Fibroblast of skin of abdomen (primary cell): ENCODE measurements around the gene SRC.

Source experiments
- DNase-seq: peaks from one replicate; pipeline ENCODE4 v3.0.0-alpha.2; 2013

The SRC gene

DNA sequence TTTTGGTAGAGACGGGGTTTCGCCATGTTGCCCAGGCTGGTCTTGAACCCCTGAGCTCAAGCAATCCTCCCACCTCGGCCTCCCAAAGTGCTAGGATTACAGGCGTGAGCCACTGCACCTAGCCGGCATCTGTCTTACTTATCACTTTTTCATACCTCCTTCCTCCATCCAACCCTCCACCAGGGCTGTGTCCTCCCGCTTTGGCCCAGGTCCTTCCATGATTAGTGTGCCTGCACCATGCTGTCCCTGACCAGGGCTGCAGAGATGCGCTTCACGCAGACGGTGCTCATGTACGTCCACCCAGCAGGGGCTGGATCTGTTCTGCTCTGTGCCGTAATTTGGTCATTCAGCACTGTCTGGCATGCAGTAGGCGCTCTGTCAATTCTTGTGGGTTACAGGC lies 85.8 kb downstream of the SRC start:
- DNase-seq, result no peak

DNA sequence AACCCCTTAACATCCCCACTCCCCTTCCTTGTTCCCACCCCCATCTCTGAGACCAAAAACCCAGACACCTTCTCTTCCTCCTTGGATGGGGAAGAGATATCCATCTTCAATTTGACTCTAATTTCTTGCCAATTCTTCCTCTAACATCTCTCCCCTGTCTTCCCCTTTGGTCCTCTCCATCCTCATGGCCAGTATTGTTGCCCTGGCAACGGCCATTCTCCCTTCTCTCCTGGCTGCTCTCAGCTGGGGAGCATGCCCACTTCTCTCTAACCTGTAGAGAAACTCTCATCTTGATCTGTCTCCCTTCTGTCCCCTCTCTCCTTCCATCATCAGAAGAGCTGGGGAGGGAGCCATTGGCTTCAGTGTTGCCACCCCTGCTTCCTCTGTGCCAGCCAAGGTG lies 86.7 kb downstream of the SRC start:
- DNase-seq, result no peak

DNA sequence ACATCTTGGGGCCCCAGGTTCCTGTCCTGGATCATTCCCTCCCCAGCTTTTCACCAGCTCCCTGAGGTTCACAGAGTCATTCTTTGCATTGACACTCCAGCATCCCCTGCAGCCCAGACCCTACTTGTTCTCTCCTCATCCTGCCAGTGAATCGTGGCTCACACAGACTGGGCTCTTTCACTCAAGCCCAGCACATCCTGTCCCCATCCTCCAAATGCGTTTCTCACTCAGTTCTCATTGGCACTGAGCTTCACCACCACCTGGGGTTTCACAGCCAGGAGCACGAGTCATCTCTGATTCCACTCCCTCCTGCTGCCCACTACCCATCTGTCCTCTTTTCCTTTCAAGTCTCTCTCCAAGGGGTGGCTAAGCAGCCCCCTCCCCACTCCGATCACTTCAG lies 89.7 kb downstream of the SRC start:
- no peak for DNase-seq

DNA sequence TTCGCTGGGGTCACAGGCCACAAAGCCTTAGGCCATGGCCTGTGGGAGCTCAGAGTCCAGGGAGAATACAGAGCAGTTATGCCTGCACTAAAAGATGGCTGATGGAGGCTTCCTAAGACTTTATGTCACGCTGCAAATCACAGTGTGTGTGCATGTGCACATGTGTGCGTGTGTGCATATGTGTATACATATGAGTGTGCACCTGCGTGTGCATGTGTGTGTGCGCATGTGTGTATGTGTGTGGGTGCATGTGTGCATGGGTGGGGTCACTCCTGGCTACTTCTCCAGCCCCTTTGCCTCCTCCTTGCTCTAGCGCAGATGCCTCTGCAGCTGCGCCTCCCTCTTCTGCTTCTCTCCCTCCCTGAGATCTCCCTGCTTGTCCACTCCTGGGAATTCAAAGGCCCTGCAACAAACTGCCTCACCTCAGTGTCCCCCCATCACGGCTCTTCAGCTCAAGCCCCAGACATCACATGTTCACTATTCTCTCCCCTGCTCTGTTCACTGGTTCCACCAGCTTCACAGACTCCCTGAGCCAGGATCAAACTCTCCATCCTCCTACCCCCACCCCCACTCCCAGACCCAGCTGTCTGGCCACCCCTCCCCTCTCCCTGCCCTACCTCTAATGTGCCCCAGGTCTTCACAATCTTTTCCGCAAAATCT lies 90.7 kb downstream of the SRC start:
- DNase-seq, result no peak

DNA sequence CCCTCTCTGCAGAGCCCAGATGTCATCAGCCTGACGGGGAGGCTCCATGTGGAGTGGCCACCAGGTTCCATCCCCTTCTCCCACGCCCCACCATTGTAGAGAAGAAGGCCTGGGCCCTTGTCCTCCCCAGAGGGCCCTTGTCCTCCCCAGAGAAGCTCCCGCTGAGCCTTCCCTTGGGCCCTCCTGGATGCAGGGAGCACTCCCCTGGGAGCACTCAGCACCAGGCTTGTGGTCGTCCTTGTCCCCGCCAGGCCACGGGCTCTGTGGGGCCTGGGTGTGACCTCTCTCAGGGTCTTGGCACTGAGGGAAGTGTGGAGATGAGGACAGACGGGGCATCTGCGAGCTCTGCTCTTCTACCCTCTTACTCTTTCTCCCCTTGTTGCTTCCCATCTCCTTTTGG lies 91.7 kb downstream of the SRC start:
- no peak for DNase-seq

DNA sequence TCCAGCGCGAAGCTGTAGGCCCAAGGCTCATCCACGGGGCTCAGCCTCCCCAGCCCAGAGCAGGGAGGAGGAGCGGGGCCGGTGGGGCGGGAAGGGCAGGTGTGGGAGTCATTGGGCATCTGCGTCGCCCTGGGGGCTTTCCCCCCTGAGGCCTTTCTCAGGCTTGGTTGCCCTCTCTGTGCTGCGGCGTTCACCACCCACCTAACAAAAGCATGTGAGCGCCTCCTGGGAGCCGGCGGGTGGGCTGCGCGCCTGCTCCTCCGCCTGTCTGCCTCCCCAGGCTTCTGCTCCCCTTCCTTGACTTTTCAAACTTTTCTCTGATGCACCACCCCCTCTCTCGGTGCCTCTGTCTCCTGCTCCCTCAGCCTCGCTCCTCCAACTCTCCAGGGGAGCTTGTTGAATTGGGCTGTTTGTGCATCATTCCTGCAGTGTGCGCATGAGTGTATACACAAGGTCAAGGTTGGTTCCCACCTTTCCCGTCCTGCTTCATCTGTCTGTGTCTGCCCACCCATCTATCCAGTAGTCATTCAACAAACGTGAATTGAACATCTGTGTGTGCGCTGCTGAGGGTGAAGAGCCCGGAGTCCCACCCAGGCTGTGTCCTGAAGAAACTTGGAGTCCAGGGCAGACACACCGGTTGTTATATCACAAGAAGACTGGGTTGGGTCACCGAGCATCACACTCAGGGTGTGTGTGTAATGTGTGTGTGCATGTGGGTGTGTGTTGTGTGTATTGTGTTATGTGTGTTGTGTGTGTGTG lies 92.7 kb downstream of the SRC start:
- DNase-seq, result no peak

DNA sequence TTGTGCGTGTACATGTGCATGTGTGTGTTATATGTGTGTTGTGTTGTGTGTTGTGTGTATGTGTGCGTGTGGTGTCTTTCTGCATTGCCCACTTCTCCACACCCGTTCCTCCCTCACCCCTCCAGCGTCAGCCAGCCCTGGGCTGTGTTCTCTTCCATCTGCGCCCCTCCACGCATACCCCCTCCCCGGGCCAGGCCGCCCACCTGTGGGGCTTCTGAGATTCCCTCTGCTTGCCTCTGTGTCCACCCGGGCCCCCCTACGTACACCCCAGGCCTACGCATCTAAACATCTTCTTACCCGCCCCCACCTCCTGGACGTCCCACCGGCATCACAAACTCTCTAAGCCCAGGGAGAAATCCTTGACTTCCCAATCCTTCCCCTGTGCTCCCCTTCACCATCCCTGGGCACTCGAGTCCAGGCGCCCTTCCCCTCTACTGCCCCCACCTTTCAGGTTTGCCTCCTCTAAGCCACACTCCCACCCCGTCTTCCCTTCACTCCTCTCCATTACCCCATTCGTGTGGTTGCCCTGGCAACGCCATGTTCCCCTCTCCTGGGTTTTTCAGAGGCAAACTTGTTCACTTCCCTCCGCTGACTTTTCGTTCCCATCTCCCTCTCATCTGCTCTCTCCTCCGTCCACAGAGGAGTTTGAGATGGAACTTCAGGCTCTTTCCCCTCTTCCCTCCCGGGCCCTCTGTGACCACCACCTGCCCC lies 93.4 kb downstream of the SRC start:
- DNase-seq, result no peak

DNA sequence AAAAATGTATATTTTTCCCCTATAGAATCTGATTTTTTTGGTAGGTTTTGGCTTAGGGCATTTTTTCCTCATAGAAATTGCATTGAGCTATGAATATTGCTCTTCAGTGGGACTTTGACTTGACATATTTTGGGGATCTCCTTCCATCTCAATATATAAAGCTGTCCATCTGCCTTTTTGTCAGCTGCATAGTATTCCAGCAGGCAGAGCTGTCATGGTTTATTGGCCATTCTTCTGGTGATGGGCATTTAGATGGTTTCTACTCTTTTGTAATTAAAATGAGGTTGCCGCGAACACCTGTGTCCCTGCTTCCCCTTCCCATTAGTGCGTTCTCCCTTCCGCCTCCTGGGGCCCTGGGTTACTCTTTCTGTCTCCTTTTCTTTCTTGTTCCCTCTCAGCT lies 95.1 kb downstream of the SRC start:
- DNase-seq, result no peak

DNA sequence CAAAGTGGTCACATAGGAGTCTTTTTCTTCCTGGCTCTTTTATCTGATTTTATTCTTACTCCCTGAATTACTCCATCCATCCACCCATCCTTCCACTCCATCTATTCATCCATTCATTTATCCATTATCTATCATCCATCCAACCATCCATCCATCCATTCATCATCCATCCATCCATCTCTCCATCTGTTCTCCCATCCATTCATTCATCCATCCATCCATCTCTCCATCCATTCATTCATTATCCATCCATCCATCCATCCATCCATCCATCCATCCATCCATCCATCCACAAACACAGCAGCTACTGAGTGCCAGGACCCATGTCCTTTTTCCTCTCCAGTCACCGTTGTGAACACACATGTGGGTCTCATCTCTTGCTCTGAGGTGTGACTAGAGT lies 96.6 kb downstream of the SRC start:
- DNase-seq, result no peak

DNA sequence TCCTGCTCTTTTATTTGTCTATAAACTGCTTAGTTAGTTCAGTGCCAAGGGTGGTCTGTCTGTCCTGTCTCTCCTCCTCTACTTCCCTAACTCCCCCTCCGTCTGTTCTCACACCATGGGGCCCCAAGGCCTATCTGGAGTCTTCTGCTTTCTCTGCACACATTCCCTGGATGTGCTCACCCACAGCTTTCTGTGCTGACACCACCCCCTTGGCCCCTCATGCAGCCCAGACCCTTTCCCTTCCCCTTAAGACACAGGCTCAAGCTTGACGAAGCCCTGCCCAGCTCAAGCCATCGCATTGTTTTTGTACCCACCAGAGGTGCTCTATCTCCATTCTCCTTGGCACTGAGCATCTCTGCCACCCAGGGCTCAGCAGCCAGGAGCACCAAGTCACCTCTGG lies 97.0 kb downstream of the SRC start:
- no peak for DNase-seq

DNA sequence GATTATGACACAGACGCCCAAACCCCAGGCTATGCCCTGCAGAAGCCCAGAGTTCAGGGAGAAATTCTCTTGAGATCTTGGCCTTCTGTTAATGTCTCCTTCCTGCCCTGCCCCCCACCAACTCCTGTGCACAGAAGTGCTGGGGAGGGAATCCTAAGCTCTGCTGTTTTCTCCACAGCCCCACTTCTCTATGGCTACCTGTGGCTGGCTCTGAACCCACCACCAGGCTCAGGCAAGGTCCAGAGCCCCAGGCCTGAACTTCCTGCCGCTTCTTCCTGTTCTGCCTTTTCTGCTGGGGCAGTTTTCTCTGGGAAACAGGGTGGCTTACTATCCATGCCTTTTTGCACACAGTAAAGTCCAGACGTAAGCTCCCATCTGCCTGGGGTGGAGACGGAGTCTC lies 97.7 kb downstream of the SRC start:
- no peak for DNase-seq

DNA sequence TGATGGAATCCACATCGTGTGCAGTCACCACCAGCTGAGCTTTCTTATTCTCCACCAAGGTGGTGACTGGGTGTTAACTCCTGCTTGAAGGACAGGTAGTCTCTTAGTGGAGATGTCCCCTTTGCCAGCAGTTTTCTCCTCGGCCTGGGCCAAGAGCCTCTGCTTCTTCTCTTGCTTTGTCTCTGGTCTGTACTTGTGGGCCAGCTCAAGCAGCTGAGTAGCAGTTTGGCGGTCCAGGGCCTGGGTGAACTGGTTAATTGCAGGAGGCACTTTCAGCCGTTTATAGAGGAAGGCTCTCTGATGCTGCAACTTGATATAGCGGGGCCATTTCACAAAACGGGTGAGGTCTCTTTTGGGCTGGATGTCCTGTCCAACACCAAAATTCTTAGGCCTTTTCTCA lies 99.1 kb downstream of the SRC start:
- no peak for DNase-seq

DNA sequence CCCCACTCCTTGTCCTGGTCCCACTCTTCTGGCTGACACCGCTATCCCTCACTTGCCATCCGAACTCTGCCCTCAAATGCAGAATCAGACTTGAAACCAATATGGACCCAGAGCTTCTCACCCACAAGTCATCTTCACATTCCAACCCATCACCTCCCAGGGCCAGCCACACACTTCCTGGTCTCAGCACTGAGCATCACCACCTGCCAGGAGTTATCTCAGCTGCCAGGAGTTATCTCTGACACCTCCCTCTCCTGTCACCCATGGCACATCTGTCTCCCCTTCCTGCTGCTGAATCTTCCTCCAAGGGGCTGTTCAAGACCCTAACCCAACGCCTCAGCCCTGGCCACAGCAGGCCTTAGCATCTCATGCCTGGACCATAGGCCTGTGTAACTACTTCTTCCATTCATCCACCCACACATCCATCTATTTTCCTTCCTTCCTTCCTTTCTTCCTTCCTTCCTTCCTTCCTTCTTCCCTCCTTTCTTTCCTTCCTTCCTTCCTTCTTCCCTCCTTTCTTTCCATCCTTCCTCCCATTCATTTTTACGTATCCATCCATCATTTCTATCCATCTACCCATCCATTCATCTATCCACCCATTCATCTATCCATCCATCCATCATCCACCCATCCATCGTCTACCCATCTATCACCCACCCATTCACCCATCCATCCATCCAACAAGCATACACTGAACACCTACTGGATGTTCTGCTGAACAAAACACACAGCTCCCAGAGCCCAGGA lies 100.5 kb downstream of the SRC start:
- DNase-seq, result no peak

DNA sequence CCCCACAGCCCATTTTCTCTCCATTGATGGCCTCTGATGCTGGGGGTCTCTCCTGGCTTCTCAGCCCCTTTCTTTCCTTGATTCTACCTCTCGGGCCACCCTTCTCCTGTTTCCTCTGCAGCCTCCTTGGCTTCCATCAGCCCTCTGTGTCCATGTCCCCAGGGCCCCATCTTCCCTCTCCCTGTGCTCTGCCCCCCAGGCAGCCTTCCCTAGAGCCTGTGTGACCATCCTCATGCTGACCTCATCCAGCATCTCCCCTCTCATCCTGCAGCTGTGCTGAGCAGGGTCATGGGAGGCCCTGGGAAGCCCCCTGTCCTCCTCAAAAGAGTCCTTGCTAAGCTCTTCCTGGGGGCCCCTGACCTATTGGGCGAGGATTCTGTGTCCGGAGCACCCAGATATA lies 101.7 kb downstream of the SRC start:
- no peak for DNase-seq

DNA sequence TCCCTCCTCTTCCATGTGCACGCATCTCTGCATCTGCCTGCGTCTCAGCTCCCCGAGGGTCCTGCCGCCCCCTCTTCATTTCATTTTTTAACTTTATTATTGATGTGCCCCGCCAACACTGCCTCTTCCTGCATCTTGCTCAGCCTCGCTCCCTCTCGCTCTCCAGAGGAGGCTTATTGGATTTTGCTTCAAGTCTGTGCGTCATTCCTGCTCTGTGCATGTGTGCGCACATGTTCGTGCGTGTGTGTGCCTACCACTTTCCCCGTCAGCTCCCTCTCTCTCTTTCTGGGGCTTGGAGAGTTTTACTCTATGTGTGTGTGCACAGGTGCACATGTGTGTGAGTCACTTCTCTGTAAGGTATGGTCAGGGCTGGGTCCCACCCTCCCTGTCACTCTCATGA lies 103.3 kb downstream of the SRC start:
- DNase-seq, result no peak

DNA sequence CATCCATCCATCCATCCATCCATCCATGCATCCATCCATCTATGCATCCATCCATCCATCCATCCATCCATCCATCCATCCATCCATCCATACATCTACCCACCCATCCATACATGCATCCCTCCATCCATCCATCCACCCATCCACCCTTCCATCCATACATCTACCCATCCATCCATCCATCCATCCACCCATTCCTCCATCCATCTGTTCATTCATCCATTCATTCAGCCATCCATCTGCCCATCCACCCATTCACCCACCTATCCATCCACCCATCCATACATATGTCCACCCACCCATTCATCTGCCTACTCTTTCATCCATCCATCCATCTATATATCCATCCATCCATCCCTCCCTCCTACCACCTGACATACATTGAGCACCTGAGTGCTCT lies 104.4 kb downstream of the SRC start:
- DNase-seq, result no peak

DNA sequence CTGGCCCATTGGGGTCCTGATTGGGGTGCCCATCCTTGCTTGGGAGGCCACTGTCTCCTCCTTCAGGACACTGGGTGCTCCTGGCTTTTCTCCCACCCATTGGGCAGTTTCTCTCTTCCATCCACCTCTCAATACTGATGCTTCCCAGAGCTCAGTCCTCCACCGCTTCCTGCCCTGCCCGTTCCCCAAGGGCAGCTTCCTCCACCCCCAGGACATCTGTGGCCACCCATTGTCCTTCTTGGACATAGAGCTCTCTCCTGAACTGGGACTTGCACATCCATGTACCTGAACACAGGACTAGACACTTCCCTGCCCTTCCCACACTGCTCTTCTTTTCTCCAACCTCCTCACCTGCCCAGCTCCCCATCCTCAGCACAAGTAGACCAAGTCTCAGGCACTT lies 105.7 kb downstream of the SRC start:
- DNase-seq, result no peak

DNA sequence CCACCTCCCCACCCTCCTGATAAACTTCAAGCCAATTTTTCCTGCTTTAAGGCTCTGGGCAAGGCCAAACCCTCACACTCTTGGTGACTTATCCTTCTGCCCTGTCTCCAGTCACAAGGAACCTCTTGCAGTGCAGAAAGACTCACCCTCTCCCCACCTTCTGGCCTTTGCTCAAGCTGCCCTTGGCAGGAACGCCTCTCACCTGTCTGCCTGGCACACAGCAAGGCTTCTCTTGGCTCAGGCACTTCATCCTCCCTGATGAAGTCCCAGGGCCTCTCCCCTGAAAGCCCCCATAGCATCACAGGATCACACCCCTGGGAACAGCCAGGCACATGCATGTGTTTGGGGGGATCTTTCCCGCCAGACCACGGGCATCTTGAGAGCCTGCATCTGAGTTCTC lies 106.3 kb downstream of the SRC start:
- DNase-seq, result no peak

DNA sequence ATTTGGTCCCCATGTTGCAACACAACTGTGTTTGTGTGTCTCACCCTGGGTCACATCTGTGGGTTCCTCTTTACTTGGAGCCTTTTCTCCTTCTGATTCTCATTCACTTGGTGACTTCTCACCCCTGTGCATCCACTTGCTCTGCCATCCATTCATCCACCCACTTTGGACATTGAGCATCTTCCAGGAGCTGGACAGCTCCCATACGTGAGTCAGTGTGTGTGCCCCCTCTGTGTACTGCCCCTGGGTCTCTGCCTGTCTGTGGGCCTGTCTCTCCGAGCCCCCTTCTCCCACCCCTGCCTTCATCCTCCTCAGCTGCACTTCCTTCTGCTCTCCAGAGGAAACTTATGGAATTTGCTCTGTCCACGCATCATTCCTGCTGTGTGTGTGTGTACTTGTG lies 107.3 kb downstream of the SRC start:
- no peak for DNase-seq

DNA sequence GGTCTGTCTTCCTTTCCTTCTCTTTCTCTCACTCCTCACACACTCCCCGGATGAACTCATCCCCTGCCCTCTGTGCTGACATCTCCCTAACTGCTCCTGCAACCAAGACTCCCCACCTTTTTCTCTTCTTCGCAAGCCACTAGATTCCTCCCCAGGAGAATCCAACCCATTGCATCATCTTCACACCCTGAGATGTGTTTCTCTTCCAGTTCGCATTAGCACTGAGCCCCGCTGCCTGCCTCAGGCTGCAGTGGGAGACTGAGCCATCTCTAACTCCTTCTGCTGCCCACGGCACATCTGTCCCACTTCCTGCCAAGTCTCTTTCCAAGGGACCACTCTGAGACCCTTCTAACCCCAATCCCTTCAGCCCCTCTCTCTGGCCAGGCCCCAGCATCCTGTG lies 107.9 kb downstream of the SRC start:
- no peak for DNase-seq

DNA sequence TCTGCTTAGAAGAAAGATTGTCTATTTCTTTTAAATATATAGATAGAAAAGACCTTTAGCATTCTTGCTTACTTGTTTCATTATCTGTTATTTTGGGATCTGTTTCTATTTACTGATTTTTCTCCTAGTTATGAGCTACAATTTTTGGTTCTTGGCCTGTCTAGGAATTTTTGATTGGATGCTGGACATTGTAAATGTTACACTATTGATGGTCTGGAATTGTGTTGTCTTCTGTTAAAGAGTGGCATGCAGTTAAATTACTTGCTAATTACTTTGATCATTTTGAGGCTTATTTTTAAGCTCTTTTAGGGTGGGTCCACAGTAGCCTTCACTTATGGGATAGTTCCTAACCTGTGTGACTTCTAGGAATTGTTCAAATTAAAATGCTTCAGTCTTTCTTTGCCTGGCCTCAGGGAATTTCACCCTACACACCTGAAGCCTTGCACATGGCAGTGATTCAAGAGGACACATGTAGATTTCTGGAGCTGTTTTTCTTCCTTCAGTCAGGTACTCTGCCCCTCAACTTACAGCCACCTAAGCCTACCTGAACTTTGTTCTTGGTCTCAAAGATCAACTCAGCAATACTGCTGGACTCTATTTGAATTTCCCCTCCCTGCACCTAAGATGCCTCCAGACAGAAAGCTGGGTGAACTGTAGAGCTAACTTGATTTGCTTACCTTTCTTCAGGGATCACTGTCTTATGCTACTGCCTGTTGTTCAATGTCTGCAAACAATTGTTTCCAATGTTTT lies 108.9 kb downstream of the SRC start:
- DNase-seq, result no peak
